ENCODE results near the gene PGGHG.
"Not testable (repeated sequence)": the region's sequence is repeated elsewhere in the genome, so short reads cannot be mapped to it uniquely, and the experiment has no call there.

The PGGHG gene

DNA sequence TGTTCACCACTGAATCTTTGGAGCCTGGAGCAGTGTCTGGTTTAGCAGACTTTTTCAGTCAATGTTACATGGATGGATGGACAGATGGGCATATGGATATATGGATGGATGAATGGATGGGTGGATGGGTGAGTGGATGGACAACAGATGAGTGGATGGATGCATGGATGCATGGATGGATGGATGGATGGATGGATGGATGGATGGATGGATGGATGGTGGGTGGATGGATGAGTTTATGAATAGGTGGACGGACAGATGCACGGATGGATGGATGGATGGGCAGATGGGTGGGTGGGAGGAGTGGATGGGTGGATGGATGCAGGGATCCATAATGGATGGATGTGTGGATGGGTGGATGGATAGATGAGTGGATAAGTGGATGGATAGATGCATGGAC is 33.1 kb upstream of the PGGHG start:
- Histone ChIP-seq H3K36me3 (ENCODE audit: control insufficient read depth, insufficient read depth, low read length) (no peaks in the 10 kb centered on the region), H3K9ac (ENCODE audit: low read length) (no peak overlapping the region), H3K4me1 (ENCODE audit: control insufficient read depth, insufficient read depth, low read length) (no peaks in the 10 kb centered on the region), H3K9me3 (ENCODE audit: control insufficient read depth, low read length) (no peaks in the 10 kb centered on the region), H3K4me3 (ENCODE audit: low read length) (no peak overlapping the region), H3K27me3 (ENCODE audit: control insufficient read depth, insufficient read depth, low read length) (no peaks in the 10 kb centered on the region)

- no peak overlapping the region for H3K4me3 ChIP-seq (ENCODE audit: low read length)
- no peaks in the 10 kb centered on the region for H3K4me1 ChIP-seq (ENCODE audit: control insufficient read depth, insufficient read depth, low read length)
- no peaks in the 10 kb centered on the region for H3K36me3 ChIP-seq (ENCODE audit: control insufficient read depth, insufficient read depth, low read length)
- no peaks in the 10 kb centered on the region for H3K9me3 ChIP-seq (ENCODE audit: control insufficient read depth, low read length)
- no peak overlapping the region for H3K9ac ChIP-seq (ENCODE audit: low read length)
- no peaks in the 10 kb centered on the region for H3K27me3 ChIP-seq (ENCODE audit: control insufficient read depth, insufficient read depth, low read length)
Measured at GRCh38 chr11:256952-257737, 31.8 kb upstream of the PGGHG start.

DNA sequence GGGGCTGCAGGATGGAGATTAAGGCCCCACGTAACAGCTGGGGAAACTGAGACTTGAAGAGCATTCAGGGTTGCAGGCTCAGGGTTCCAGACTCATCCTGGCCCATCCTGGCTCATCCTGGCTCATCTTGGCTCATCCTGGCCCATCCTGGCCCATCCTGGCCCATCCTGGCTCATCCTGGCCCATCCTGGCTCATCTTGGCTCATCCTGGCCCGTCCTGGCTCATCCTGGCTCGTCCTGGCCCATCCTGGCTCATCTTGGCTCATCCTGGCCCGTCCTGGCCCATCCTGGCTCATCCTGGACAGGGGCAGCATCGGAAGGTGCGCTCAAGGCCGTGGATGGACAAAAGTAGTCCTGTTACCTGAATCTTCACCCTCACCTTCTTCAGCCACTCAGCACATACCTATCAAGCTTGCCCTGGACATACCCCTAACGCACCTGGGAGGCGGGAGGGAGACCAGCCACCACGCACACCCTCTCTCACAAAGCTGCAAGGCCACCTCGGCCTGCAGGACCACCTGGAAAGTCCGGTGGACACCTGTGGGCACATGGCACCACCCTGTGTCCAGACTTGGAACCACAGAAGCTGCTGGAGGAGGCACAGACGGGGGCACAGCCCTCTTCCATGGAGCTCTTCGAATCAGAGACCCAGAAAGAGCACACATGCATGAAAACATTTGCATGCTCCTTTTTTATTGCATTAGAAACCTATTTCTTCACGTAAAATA is 31.0 kb upstream of the PGGHG start:
- Histone ChIP-seq H3K9me3 (ENCODE audit: control insufficient read depth, low read length) (no peaks in the 10 kb centered on the region), H3K9ac (ENCODE audit: low read length) (no peak overlapping the region), H3K4me3 (ENCODE audit: low read length) (no peak overlapping the region), H3K36me3 (ENCODE audit: control insufficient read depth, insufficient read depth, low read length) (no peaks in the 10 kb centered on the region), H3K4me1 (ENCODE audit: control insufficient read depth, insufficient read depth, low read length) (no peaks in the 10 kb centered on the region), H3K27me3 (ENCODE audit: control insufficient read depth, insufficient read depth, low read length) (no peaks in the 10 kb centered on the region)

- H3K9ac ChIP-seq (ENCODE audit: low read length): no peak overlapping the region
- H3K36me3 ChIP-seq (ENCODE audit: control insufficient read depth, insufficient read depth, low read length): no peaks in the 10 kb centered on the region
- no peaks in the 10 kb centered on the region for H3K9me3 ChIP-seq (ENCODE audit: control insufficient read depth, low read length)
- no peaks in the 10 kb centered on the region for H3K4me1 ChIP-seq (ENCODE audit: control insufficient read depth, insufficient read depth, low read length)
- H3K27me3 ChIP-seq (ENCODE audit: control insufficient read depth, insufficient read depth, low read length): no peaks in the 10 kb centered on the region
- H3K4me3 ChIP-seq (ENCODE audit: low read length): no peak overlapping the region
Measured at GRCh38 chr11:259413-259812, 29.5 kb upstream of the PGGHG start.

GRCh38 chr11:261624-262023 is 27.3 kb upstream of the PGGHG start:
- Histone ChIP-seq H3K9ac (ENCODE audit: low read length) (no peak overlapping the region), H3K27me3 (ENCODE audit: control insufficient read depth, insufficient read depth, low read length) (no peaks in the 10 kb centered on the region), H3K9me3 (ENCODE audit: control insufficient read depth, low read length) (no peaks in the 10 kb centered on the region), H3K4me3 (ENCODE audit: low read length) (no peak overlapping the region), H3K36me3 (ENCODE audit: control insufficient read depth, insufficient read depth, low read length) (no peaks in the 10 kb centered on the region), H3K4me1 (ENCODE audit: control insufficient read depth, insufficient read depth, low read length) (no peaks in the 10 kb centered on the region)

DNA sequence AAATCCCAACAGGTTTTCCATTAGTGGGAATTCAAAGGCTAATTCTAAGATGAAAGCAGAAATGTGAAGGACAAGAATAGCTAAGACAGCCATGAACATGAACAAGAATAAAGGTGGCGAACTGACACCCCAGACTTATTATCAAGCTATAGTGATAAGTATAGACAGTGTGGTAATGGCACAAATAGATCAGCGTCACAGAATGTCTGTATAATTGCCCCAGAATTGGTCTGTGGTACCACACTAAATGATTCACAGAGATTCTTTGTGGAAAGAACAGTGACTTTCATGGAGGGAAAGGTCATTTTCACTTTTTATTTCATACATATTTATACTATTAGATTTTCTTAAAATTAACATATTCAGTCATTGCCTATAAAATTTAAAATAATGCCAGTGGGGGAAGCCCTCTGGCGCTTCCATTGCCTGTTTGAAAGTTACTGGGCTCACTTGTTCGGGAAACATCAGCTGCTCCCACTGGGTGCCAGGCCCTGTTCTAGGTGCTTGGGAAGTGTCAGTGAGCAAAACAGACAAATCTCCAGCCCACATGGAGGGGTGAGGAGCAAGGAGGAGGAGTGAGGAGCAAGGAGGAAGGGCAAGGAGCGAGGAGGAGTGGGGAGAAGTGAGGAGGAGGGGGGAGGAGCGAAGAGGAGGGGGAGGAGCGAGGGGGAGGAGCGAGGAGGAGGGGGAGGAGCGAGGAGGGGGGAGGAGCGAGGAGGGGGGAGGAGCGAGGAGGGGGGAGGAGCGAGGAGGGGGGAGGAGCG is 22.1 kb upstream of the PGGHG start:
- H3K27me3 ChIP-seq (ENCODE audit: control insufficient read depth, insufficient read depth, low read length): no peaks in the 10 kb centered on the region
- no peaks in the 10 kb centered on the region for H3K9me3 ChIP-seq (ENCODE audit: control insufficient read depth, low read length)
- H3K9ac ChIP-seq (ENCODE audit: low read length): no peak overlapping the region
- H3K4me3 ChIP-seq (ENCODE audit: low read length): no peak overlapping the region
- H3K36me3 ChIP-seq (ENCODE audit: control insufficient read depth, insufficient read depth, low read length): no peaks in the 10 kb centered on the region
- H3K4me1 ChIP-seq (ENCODE audit: control insufficient read depth, insufficient read depth, low read length): peaks cover 3% of the 10 kb centered on the region

GRCh38 chr11:267491-267994 is 21.4 kb upstream of the PGGHG start:
- H3K9ac ChIP-seq (ENCODE audit: low read length): no peak overlapping the region
- H3K4me3 ChIP-seq (ENCODE audit: low read length): no peak overlapping the region
- H3K27me3 ChIP-seq (ENCODE audit: control insufficient read depth, insufficient read depth, low read length): no peaks in the 10 kb centered on the region

DNA sequence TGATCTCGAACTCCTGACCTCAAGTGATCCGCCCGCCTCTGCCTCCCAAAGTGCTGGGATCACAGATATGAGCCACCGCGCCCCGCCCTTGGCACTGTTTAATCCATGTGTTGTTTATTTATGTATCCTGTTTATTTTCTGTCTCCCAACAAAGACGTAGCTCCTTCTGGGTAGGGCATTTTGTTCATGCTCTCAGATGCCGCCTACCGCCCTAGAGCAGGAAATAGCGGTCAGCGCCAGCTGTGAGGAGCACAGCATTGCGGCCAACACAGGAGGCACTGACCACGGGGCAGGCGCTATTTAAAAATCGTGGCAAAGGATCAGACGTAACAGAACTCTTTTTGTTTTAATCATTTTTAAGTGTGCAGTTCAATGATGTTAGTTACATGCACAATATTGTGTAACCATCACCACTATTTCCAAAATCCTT is 20.2 kb upstream of the PGGHG start:
- H3K9ac ChIP-seq (ENCODE audit: low read length); H3K36me3 ChIP-seq (ENCODE audit: control insufficient read depth, insufficient read depth, low read length); H3K9me3 ChIP-seq (ENCODE audit: control insufficient read depth, low read length); H3K4me1 ChIP-seq (ENCODE audit: control insufficient read depth, insufficient read depth, low read length); H3K27me3 ChIP-seq (ENCODE audit: control insufficient read depth, insufficient read depth, low read length); H3K4me3 ChIP-seq (ENCODE audit: low read length): not testable (repeated sequence)

More at GRCh38 chr11:267491-267994, 21.4 kb upstream of the PGGHG start:
- Histone ChIP-seq H3K4me1 (ENCODE audit: control insufficient read depth, insufficient read depth, low read length) (peaks cover 3% of the 10 kb centered on the region), H3K9me3 (ENCODE audit: control insufficient read depth, low read length) (no peaks in the 10 kb centered on the region), H3K36me3 (ENCODE audit: control insufficient read depth, insufficient read depth, low read length) (no peaks in the 10 kb centered on the region)

DNA sequence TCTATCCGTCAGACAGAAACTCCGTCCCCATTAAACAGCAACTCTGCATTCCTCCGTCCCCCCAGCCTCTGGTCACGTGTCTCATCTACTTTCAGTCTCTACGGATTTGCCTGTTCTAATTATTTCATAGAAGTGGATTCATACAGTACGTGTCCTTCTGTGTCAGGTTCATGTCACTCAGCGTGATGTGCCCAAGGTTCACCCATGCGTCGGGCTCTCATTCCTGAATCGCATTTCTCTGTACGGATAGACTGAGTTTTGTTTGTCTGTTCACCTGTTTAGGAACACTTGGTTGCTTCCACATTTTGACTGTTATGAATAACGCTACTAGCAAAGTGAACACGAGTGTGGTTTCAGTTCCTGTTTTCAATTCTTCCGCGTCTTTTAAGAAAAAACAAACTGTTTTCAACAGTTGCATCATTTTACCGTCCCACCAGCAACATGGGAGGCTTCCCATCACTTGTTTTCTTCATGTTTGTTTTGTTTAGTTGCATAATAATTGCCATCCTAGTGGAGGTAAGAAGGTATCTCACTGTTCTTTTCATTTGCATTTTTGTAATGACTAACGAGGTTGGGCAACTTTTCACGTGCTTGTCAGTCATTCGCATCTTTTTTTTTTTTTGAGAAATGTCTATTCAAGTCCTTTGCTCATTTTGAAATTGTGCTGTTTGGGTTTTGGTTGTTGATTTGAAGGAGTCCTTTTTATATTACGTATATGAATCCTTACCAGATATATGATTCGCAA is 19.6 kb upstream of the PGGHG start:
- no peaks in the 10 kb centered on the region for H3K9me3 ChIP-seq (ENCODE audit: control insufficient read depth, low read length)
- no peaks in the 10 kb centered on the region for H3K36me3 ChIP-seq (ENCODE audit: control insufficient read depth, insufficient read depth, low read length)
- H3K27me3 ChIP-seq (ENCODE audit: control insufficient read depth, insufficient read depth, low read length): peaks cover 6% of the 10 kb centered on the region
- H3K9ac ChIP-seq (ENCODE audit: low read length): no peak overlapping the region
- H3K4me1 ChIP-seq (ENCODE audit: control insufficient read depth, insufficient read depth, low read length): peaks cover 3% of the 10 kb centered on the region
- H3K4me3 ChIP-seq (ENCODE audit: low read length): no peak overlapping the region

- Histone ChIP-seq H3K9ac (ENCODE audit: low read length) (no peak overlapping the region), H3K9me3 (ENCODE audit: control insufficient read depth, low read length) (no peaks in the 10 kb centered on the region)
Measured at GRCh38 chr11:270451-271318, 18.2 kb upstream of the PGGHG start.

GRCh38 chr11:271319-271715 is 17.6 kb upstream of the PGGHG start:
- no peak overlapping the region for H3K9ac ChIP-seq (ENCODE audit: low read length)
- no peaks in the 10 kb centered on the region for H3K36me3 ChIP-seq (ENCODE audit: control insufficient read depth, insufficient read depth, low read length)
- peaks cover 6% of the 10 kb centered on the region for H3K27me3 ChIP-seq (ENCODE audit: control insufficient read depth, insufficient read depth, low read length)
- no peak overlapping the region for H3K4me3 ChIP-seq (ENCODE audit: low read length)
- H3K4me1 ChIP-seq (ENCODE audit: control insufficient read depth, insufficient read depth, low read length): peaks cover 3% of the 10 kb centered on the region
- no peaks in the 10 kb centered on the region for H3K9me3 ChIP-seq (ENCODE audit: control insufficient read depth, low read length)

More at GRCh38 chr11:270451-271318, 18.2 kb upstream of the PGGHG start:
- H3K4me1 ChIP-seq (ENCODE audit: control insufficient read depth, insufficient read depth, low read length): peaks cover 3% of the 10 kb centered on the region
- H3K36me3 ChIP-seq (ENCODE audit: control insufficient read depth, insufficient read depth, low read length): no peaks in the 10 kb centered on the region
- H3K27me3 ChIP-seq (ENCODE audit: control insufficient read depth, insufficient read depth, low read length): peaks cover 6% of the 10 kb centered on the region
- no peak overlapping the region for H3K4me3 ChIP-seq (ENCODE audit: low read length)

Data from mucosa of stomach (tissue), 1 donor.